ENCODE measurements around the gene AP5B1. TPM values are rescaled to one million over a fixed set of nuclear protein-coding genes. Genes with fewer than 3 reads are reported as not detected.

AP5B1 gene
- total RNA-seq, 1 experiment from 2014 or later = 19.5 TPM

GRCh38 chr11:65806979-65807378 lies 26.2 kb upstream of the AP5B1 start (continued):
- no peak for TF ChIP-seq ZBTB33 (IDR thresholded peaks at IDR 0.05; ENCODE audit: extremely low read depth, insufficient replicate concordance, low read length)
- TF ChIP-seq ZNF274 (IDR thresholded peaks at IDR 0.05; ENCODE audit: low read depth, low read length) = no peak
- no peak for TF ChIP-seq EZH2 (IDR thresholded peaks at IDR 0.05)
- TF ChIP-seq CEBPB (IDR thresholded peaks at IDR 0.05; ENCODE audit: low read depth) = no peak
- no peak for TF ChIP-seq POLR2A (IDR thresholded peaks at IDR 0.05; ENCODE audit: borderline replicate concordance, extremely low read depth, insufficient read depth, insufficient read length)
- no peak for TF ChIP-seq POLR2AphosphoS5 (IDR thresholded peaks at IDR 0.05; ENCODE audit: low read depth, low read length)

- intact Hi-C loops (cut with micrococcal nuclease) = no loop called here
- H4K20me1 ChIP-seq (ENCODE audit: insufficient read depth) = no peaks in the 10 kb centered on the region
- no peaks in the 10 kb centered on the region for H3K27me3 ChIP-seq (ENCODE audit: insufficient read depth, low read length)
- no peaks in the 10 kb centered on the region for H3K36me3 ChIP-seq (ENCODE audit: control insufficient read depth in 1 of 2, insufficient read depth in 2 of 2, low read length in 2 of 2)
- H3K9me3 ChIP-seq (ENCODE audit: control insufficient read depth in 1 of 2, insufficient read depth in 1 of 2, low read depth in 1 of 2, low read length in 2 of 2) = no peaks in the 10 kb centered on the region
- no peak overlapping the region for H3K9ac ChIP-seq (ENCODE audit: low read length)
- no peaks in the 10 kb centered on the region for H3K9me2 ChIP-seq (ENCODE audit: insufficient read depth)
- RAD21 ChIA-PET (ENCODE audit: low non-redundant PET in 1 of 2, low total read pairs in 2 of 2, uncharacterized antibody in 2 of 2, unreplicated experiment in 2 of 2) = no interaction called here
- POLR2A ChIA-PET = interaction anchor here (0.7 kb wide), 1 partner anchor 84 kb away, joined by 3 read pairs; no protein-coding TSS in a partner anchor
- no TSS peak for BruUV-seq (replicated peaks)
- no peak overlapping the region for H2AFZ ChIP-seq (ENCODE audit: low read depth, low read length, poor library complexity, severe bottlenecking)
- H3K4me1 ChIP-seq (ENCODE audit: control insufficient read depth in 1 of 2, insufficient read depth in 2 of 2, low read length in 2 of 2) = no peaks in the 10 kb centered on the region
- H3K79me2 ChIP-seq (ENCODE audit: insufficient read depth, low read length) = no peaks in the 10 kb centered on the region
- no peak overlapping the region for H3K4me3 ChIP-seq (replicated peaks in 1 of 2; ENCODE audit: low read depth in 1 of 2, low read length in 2 of 2)
- CTCF ChIA-PET = interaction anchor here (1.0 kb wide), 1 partner anchor 24 kb away, joined by 3 read pairs; the partner anchor contains the start of gene AP5B1
- no peak overlapping the region for H3K27ac ChIP-seq (ENCODE audit: low read depth, low read length)
- DNase-seq (ENCODE audit: low read depth, low spot score) (no peak), ATAC-seq (no peak)
- H3K4me2 ChIP-seq (ENCODE audit: low read length) = no peak overlapping the region
- TF ChIP-seq CTCF (IDR thresholded peaks at IDR 0.05 in 2 of 3, conservative IDR thresholded peaks at IDR 0.05 in 1 of 3; ENCODE audit: borderline replicate concordance in 1 of 3, insufficient read depth in 1 of 3, low read depth in 2 of 3, low read length in 2 of 3) (no peak), SP1 (IDR thresholded peaks at IDR 0.05; ENCODE audit: low read depth) (no peak), ELF1 (IDR thresholded peaks at IDR 0.05; ENCODE audit: borderline replicate concordance, low read depth) (no peak), ZBTB33 (IDR thresholded peaks at IDR 0.05; ENCODE audit: extremely low read depth, insufficient replicate concordance, low read length) (no peak), CBX3 (IDR thresholded peaks at IDR 0.05; ENCODE audit: low read depth) (no peak), ATF3 (IDR thresholded peaks at IDR 0.05) (no peak), SRF (IDR thresholded peaks at IDR 0.05; ENCODE audit: low read depth) (no peak), CEBPB (IDR thresholded peaks at IDR 0.05; ENCODE audit: low read depth) (no peak), TCF7L2 (IDR thresholded peaks at IDR 0.05; ENCODE audit: borderline replicate concordance, extremely low read depth, insufficient read depth, insufficient read length) (no peak), RAD21 (IDR thresholded peaks at IDR 0.05; ENCODE audit: low read depth) (no peak), MAX (IDR thresholded peaks at IDR 0.05) (no peak), SIN3A (IDR thresholded peaks at IDR 0.05; ENCODE audit: low read depth) (no peak), JUND (IDR thresholded peaks at IDR 0.05) (no peak), POLR2A (IDR thresholded peaks at IDR 0.05; ENCODE audit: borderline replicate concordance, extremely low read depth, insufficient read depth, insufficient read length) (no peak), EZH2phosphoT487 (IDR thresholded peaks at IDR 0.05; ENCODE audit: borderline replicate concordance) (no peak), FOSL1 (IDR thresholded peaks at IDR 0.05; ENCODE audit: low read depth) (no peak)
These were observed 23.2 kb upstream of the AP5B1 start for GRCh38 chr11:65803797-65804492.

All from HCT116 (cell line).